ENCODE results near the gene TEX14.
"Not testable (repeated sequence)": the region's sequence is repeated elsewhere in the genome, so short reads cannot be mapped to it uniquely, and the experiment has no call there.

The TEX14 gene

GRCh38 chr17:58692239-58693055 lies 602 bp upstream of the TEX14 start, which contains the start of gene RAD51C:
RAD51C (plus strand) TSS chr17:58692602; CDS start chr17:58692644, 42 bp downstream.
- WGBS, 2 experiments (ENCODE audit: insufficient coverage in 2 of 2): 31 to 38% methylated on average over 33 to 38 of the region's 50 CpGs
- Histone ChIP-seq H3K9me3 (ENCODE audit: control insufficient read depth, low read length) (no peaks in the 10 kb centered on the region), H3K4me3 (ENCODE audit: extremely low read depth, insufficient read depth, low read length, poor library complexity, severe bottlenecking) (peak within 1 kb of the TSS; percentile 49), H3K27ac (ENCODE audit: low read depth, low read length, severe bottlenecking) (no peak within 1 kb of the TSS), H3K36me3 (ENCODE audit: control insufficient read depth, insufficient read depth, low read length) (no peaks in the 10 kb centered on the region), H3K4me1 (ENCODE audit: control insufficient read depth, insufficient read depth, low read length, poor library complexity, severe bottlenecking) (no peaks in the 10 kb centered on the region)

DNA sequence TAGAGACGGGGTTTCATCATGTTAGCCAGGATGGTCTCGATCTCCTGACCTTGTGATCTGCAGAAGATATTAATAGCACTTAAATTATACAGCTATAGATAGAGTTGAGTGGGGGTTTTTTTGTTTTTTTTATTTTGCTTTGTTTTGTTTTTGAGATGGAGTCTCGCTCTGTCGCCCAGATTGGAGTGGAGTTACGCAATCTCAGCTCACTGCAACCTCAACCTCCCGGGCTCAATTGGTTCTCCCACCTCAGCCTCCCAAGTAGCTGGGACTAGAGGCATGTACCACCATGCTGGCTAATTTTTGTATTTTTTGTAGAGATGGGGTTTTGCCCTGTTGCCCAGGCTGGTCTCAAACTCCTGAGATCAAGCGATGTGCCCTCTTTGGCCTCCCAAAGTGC lies 1.8 kb downstream of the TEX14 start:
- H3K4me1 ChIP-seq (ENCODE audit: control insufficient read depth, insufficient read depth, low read length, poor library complexity, severe bottlenecking); H3K9me3 ChIP-seq (ENCODE audit: control insufficient read depth, low read length); H3K36me3 ChIP-seq (ENCODE audit: control insufficient read depth, insufficient read depth, low read length); H3K27ac ChIP-seq (ENCODE audit: low read depth, low read length, severe bottlenecking); H3K4me3 ChIP-seq (ENCODE audit: extremely low read depth, insufficient read depth, low read length, poor library complexity, severe bottlenecking): not testable (repeated sequence)
- 89 to 98% methylated on average over 1 to 5 of the region's 7 CpGs for WGBS, 2 experiments (ENCODE audit: insufficient coverage in 2 of 2)

GRCh38 chr17:58688521-58688920 lies 3.3 kb downstream of the TEX14 start:
- Histone ChIP-seq H3K27ac (ENCODE audit: low read depth, low read length, severe bottlenecking) (no peak overlapping the region), H3K4me1 (ENCODE audit: control insufficient read depth, insufficient read depth, low read length, poor library complexity, severe bottlenecking) (no peaks in the 10 kb centered on the region), H3K36me3 (ENCODE audit: control insufficient read depth, insufficient read depth, low read length) (no peaks in the 10 kb centered on the region), H3K9me3 (ENCODE audit: control insufficient read depth, low read length) (no peaks in the 10 kb centered on the region), H3K4me3 (ENCODE audit: extremely low read depth, insufficient read depth, low read length, poor library complexity, severe bottlenecking) (no peak overlapping the region)
- 100% methylated on average over 1 of the region's 2 CpGs; no CpG with 5 or more reads in 1 of the 2 experiments for WGBS, 2 experiments (ENCODE audit: insufficient coverage in 2 of 2)

DNA sequence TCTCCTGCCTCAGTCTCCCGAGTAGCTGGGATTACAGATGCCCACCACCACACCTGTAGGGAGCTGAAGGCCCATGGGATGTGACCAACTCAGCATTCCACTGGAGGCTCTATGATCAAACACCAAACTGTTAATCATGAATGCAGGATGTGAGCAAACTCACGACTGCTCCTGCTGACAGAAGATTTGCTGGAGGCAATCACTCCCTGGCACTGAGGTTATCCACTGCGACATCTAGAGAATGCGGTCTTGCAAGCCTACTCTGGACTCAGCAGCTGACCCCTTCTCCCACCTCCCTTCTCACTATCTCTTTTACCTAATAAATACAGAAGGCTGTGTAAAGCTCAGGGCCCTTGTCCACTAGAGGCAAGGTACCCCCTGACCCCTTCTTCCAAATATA lies 4.9 kb downstream of the TEX14 start:
- Histone ChIP-seq H3K27ac (ENCODE audit: low read depth, low read length, severe bottlenecking) (no peak overlapping the region), H3K4me1 (ENCODE audit: control insufficient read depth, insufficient read depth, low read length, poor library complexity, severe bottlenecking) (no peaks in the 10 kb centered on the region), H3K9me3 (ENCODE audit: control insufficient read depth, low read length) (no peaks in the 10 kb centered on the region), H3K4me3 (ENCODE audit: extremely low read depth, insufficient read depth, low read length, poor library complexity, severe bottlenecking) (no peak overlapping the region), H3K36me3 (ENCODE audit: control insufficient read depth, insufficient read depth, low read length) (no peaks in the 10 kb centered on the region)
- WGBS, 2 experiments (ENCODE audit: insufficient coverage in 2 of 2): 79 to 93% methylated on average over 3 to 4 of the region's 4 CpGs

DNA sequence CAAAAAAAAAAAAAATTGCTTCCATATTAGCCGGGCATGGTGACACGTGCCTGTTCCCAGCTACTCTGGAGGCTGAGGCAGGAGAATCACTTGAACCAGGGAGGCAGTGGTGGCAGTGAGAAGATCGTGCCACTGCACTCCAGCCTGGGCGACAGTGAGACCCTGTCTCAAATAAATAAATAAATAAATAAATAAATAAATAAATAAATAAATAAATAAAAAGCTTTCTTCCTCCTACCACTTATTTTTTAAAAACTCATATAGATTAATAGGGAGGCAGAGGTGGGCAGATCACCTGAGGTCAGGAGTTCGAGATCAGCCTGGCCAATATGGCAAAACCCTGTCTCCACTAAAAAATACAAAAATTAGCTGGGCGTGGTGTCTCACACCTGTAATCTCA lies 7.4 kb downstream of the TEX14 start:
- 82 to 83% methylated on average over 1 to 4 of the region's 6 CpGs for WGBS, 2 experiments (ENCODE audit: insufficient coverage in 2 of 2)
- not testable (repeated sequence) for H3K9me3 ChIP-seq (ENCODE audit: control insufficient read depth, low read length); H3K4me3 ChIP-seq (ENCODE audit: extremely low read depth, insufficient read depth, low read length, poor library complexity, severe bottlenecking); H3K27ac ChIP-seq (ENCODE audit: low read depth, low read length, severe bottlenecking); H3K36me3 ChIP-seq (ENCODE audit: control insufficient read depth, insufficient read depth, low read length); H3K4me1 ChIP-seq (ENCODE audit: control insufficient read depth, insufficient read depth, low read length, poor library complexity, severe bottlenecking)

DNA sequence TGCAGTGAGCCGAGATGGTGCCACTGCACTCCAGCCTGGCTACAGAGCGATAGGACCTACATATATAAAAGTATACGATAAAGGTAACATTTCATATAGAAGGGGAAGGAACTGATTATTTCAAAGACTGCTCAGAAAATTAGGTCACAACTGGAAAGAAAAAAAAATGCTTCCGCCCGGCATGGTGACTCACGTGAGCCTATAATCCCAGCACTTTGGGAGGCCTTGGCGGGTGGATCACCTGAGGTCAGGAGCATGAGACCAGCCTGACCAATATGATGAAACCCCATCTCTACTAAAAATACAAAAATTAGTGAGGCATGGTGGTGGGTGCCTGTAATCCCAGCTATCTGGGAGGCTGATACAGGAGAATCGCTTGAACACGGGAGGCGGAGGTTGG lies 7.8 kb downstream of the TEX14 start:
- Histone ChIP-seq H3K27ac (ENCODE audit: low read depth, low read length, severe bottlenecking) (no peak overlapping the region), H3K36me3 (ENCODE audit: control insufficient read depth, insufficient read depth, low read length) (no peaks in the 10 kb centered on the region), H3K9me3 (ENCODE audit: control insufficient read depth, low read length) (no peaks in the 10 kb centered on the region), H3K4me1 (ENCODE audit: control insufficient read depth, insufficient read depth, low read length, poor library complexity, severe bottlenecking) (no peaks in the 10 kb centered on the region), H3K4me3 (ENCODE audit: extremely low read depth, insufficient read depth, low read length, poor library complexity, severe bottlenecking) (no peak overlapping the region)
- 83 to 92% methylated on average over 6 of the region's 10 CpGs for WGBS, 2 experiments (ENCODE audit: insufficient coverage in 2 of 2)

DNA sequence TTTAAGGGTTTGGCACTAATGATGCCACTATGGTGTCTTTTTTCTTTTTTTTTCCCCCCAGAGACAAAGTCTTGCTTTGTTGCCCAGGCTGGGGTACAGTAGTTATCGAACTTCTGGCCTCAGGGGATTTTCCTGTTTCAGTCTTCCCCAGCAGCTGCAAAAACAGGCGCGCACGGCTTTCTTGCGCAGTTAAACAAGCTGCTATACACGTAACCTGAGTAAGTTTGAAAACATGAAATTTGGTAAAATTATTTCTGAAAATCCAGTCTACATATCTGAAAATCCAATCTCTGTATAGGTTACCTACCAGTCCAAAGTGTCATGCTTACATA lies 11.8 kb downstream of the TEX14 start:
- H3K4me3 ChIP-seq (ENCODE audit: extremely low read depth, insufficient read depth, low read length, poor library complexity, severe bottlenecking): no peak overlapping the region
- H3K4me1 ChIP-seq (ENCODE audit: control insufficient read depth, insufficient read depth, low read length, poor library complexity, severe bottlenecking): no peaks in the 10 kb centered on the region
- H3K36me3 ChIP-seq (ENCODE audit: control insufficient read depth, insufficient read depth, low read length): no peaks in the 10 kb centered on the region
- WGBS, 2 experiments (ENCODE audit: insufficient coverage in 2 of 2): 61 to 80% methylated on average over 1 to 5 of the region's 6 CpGs
- H3K27ac ChIP-seq (ENCODE audit: low read depth, low read length, severe bottlenecking): peak overlapping the region; percentile 10
- H3K9me3 ChIP-seq (ENCODE audit: control insufficient read depth, low read length): no peaks in the 10 kb centered on the region

DNA sequence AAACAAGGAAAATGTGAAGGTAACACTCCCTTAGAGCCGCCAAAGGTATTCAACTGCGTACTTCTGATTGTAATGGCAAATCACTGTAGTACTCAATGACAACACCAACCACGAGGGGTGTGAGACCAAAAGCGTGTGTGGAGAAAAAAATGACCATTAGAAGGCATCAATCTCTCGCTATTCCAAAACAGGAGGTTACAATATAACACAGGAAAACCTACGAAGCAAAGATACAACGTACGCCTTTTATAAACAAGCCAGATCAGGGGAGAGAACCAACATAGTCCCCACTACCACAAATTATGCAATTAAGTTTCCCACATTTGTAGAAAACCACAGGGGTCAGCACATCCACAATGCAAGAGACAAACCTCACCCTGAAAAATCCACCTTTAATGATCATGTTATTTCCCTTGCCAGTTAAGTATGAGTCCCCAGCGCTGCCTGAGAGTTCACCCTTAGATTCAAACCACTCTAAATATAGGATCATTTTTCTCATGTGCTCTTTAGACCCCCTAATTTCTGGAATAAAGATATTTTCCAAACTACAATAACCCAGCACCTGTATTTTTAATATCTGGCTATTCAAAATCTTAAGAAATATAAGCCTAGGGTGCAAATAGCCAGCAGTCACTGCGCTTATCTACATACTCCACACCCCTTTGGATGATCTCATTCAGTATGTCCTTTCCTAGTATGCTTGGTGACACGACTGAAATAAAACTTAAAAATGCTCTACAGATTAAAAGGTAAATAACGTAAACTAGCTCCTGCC lies 12.4 kb downstream of the TEX14 start:
- no peak overlapping the region for H3K4me3 ChIP-seq (ENCODE audit: extremely low read depth, insufficient read depth, low read length, poor library complexity, severe bottlenecking)
- no peaks in the 10 kb centered on the region for H3K4me1 ChIP-seq (ENCODE audit: control insufficient read depth, insufficient read depth, low read length, poor library complexity, severe bottlenecking)
- H3K27ac ChIP-seq (ENCODE audit: low read depth, low read length, severe bottlenecking): peak overlapping the region; percentile 10
- no peaks in the 10 kb centered on the region for H3K9me3 ChIP-seq (ENCODE audit: control insufficient read depth, low read length)
- H3K36me3 ChIP-seq (ENCODE audit: control insufficient read depth, insufficient read depth, low read length): no peaks in the 10 kb centered on the region
- 86 to 88% methylated on average over 6 to 10 of the region's 12 CpGs for WGBS, 2 experiments (ENCODE audit: insufficient coverage in 2 of 2)

GRCh38 chr17:58678287-58678686 lies 13.6 kb downstream of the TEX14 start:
- 97% methylated on average over 4 of the region's 5 CpGs; no CpG with 5 or more reads in 1 of the 2 experiments for WGBS, 2 experiments (ENCODE audit: insufficient coverage in 2 of 2)
- not testable (repeated sequence) for H3K4me1 ChIP-seq (ENCODE audit: control insufficient read depth, insufficient read depth, low read length, poor library complexity, severe bottlenecking); H3K27ac ChIP-seq (ENCODE audit: low read depth, low read length, severe bottlenecking); H3K9me3 ChIP-seq (ENCODE audit: control insufficient read depth, low read length); H3K36me3 ChIP-seq (ENCODE audit: control insufficient read depth, insufficient read depth, low read length); H3K4me3 ChIP-seq (ENCODE audit: extremely low read depth, insufficient read depth, low read length, poor library complexity, severe bottlenecking)

DNA sequence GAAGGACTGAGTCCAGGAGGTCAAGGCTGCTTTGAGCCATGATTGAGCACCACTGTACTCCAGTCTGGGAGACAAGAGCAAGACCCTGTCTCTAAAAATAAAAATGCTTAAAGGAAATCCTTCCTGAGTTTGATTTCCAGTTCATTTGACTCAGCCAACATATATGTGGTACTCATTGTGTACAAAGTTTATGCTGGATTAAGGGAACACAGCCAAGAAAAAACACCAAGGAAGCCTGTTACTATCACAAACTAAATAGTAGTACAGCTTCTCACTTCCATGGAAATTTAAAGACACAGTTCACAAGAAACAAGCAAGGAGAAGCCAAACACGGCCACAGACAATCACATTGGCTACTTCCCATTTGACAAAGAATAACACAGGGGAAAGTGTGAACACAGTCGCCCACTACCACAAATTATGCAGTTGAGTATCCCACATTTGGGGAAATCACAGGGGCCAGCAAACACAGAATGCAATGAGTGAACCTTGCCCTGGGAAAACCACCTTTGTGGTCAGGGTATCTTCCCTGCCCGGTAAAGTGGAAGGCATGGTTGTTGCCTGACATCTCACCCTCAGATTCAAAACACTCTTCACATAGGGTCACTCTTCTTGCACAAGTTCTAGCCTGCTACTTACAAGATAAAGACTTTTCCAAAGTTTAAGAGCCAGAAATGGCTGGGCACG lies 14.5 kb downstream of the TEX14 start:
- 89 to 94% methylated on average over 3 of the region's 4 CpGs for WGBS, 2 experiments (ENCODE audit: insufficient coverage in 2 of 2)
- no peaks in the 10 kb centered on the region for H3K9me3 ChIP-seq (ENCODE audit: control insufficient read depth, low read length)

More for the DNA sequence above, 14.5 kb downstream of the TEX14 start:
- Histone ChIP-seq H3K27ac (ENCODE audit: low read depth, low read length, severe bottlenecking) (no peak overlapping the region), H3K4me1 (ENCODE audit: control insufficient read depth, insufficient read depth, low read length, poor library complexity, severe bottlenecking) (no peaks in the 10 kb centered on the region), H3K36me3 (ENCODE audit: control insufficient read depth, insufficient read depth, low read length) (no peaks in the 10 kb centered on the region), H3K4me3 (ENCODE audit: extremely low read depth, insufficient read depth, low read length, poor library complexity, severe bottlenecking) (no peak overlapping the region)
